HepG2 (cell line): ENCODE data around the gene CCDC85C. TPM values are rescaled to one million over a fixed set of nuclear protein-coding genes. Genes with fewer than 3 reads are reported as not detected.

Experiments used
- BRD4 ChIP-seq: sonication (generic); formaldehyde crosslinking; IDR thresholded peaks from 2 replicates; pipeline ENCODE4 v1.4.0; 2020; ENCODE audit warnings: missing genetic modification reagents
- CREB1 ChIP-seq, 2 experiments: fragments of 450-650 bp in 1 of 2; IDR thresholded peaks; 2 replicates each; pipeline ENCODE4 v1.6.1; 2016 to 2017; ENCODE audit warnings: control low read depth in 1 of 2, mild to moderate bottlenecking in 1 of 2, missing compliant biosample characterization in 1 of 2, missing genetic modification characterization in 1 of 2
- DRAP1 ChIP-seq: IDR thresholded peaks from 2 replicates; pipeline ENCODE4 v1.6.1; 2016; ENCODE audit warnings: missing genetic modification reagents, missing compliant biosample characterization
- FOXJ3 ChIP-seq: sonication (generic); formaldehyde crosslinking; IDR thresholded peaks from 2 replicates; pipeline ENCODE4 v1.4.0; 2020; ENCODE audit warnings: missing genetic modification reagents, mild to moderate bottlenecking, borderline replicate concordance
- HDAC1 ChIP-seq: sonication (generic); formaldehyde crosslinking; IDR thresholded peaks from 2 replicates; pipeline ENCODE4 v1.5.1; 2020; ENCODE audit warnings: mild to moderate bottlenecking, missing genetic modification reagents
- HOXA3 ChIP-seq: sonication (generic); formaldehyde crosslinking; IDR thresholded peaks from 2 replicates; pipeline ENCODE4 v1.5.0; 2020; ENCODE audit warnings: missing genetic modification reagents
- KLF13 ChIP-seq: sonication (generic); formaldehyde crosslinking; IDR thresholded peaks from 2 replicates; pipeline ENCODE4 v1.4.0; 2020; ENCODE audit warnings: mild to moderate bottlenecking, missing genetic modification reagents
- MATR3 ChIP-seq: sonication (generic); formaldehyde crosslinking; IDR thresholded peaks from 2 replicates; pipeline ENCODE4 v1.4.0; 2020; ENCODE audit warnings: missing genetic modification reagents
- MXD4 ChIP-seq: IDR thresholded peaks from 2 replicates; pipeline ENCODE4 v1.6.1; 2016; ENCODE audit warnings: mild to moderate bottlenecking, missing biosample characterization, missing genetic modification reagents
- MYC ChIP-seq: sonication (generic); formaldehyde crosslinking; IDR thresholded peaks from 2 replicates; pipeline ENCODE4 v1.9.0; 2021; ENCODE audit warnings: missing genetic modification reagents, borderline replicate concordance
- NCOA5 ChIP-seq: sonication (generic); formaldehyde crosslinking; IDR thresholded peaks from 2 replicates; pipeline ENCODE4 v1.4.0; 2020; ENCODE audit warnings: missing genetic modification reagents
- POLR2AphosphoS2 ChIP-seq: IDR thresholded peaks from 2 replicates; pipeline ENCODE4 v1.6.1; 2011; ENCODE audit warnings: low read depth, low read length, improper control_type of control experiment
- POLR2AphosphoS5 ChIP-seq: IDR thresholded peaks from 2 replicates; pipeline ENCODE4 v1.6.1; 2012; ENCODE audit warnings: low read depth, low read length
- SOX13 ChIP-seq, 3 experiments: fragments of 450-650 bp in 1 of 3; sonication (generic) in 1 of 3; formaldehyde crosslinking in 1 of 3; IDR thresholded peaks in 2 of 3; conservative IDR thresholded peaks in 1 of 3; 2 replicates each; pipeline versions ENCODE4 v1.5.0 to v1.6.1; 2016 to 2020; ENCODE audit warnings: antibody characterized with exemption in 1 of 3, mild to moderate bottlenecking in 1 of 3, missing compliant biosample characterization in 1 of 3, missing genetic modification reagents in 1 of 3, moderate library complexity in 1 of 3
- SOX5 ChIP-seq: IDR thresholded peaks from 2 replicates; pipeline ENCODE4 v1.6.1; 2016; ENCODE audit warnings: borderline replicate concordance
- SP5 ChIP-seq: IDR thresholded peaks from 2 replicates; pipeline ENCODE4 v1.6.1; 2016; ENCODE audit warnings: low read depth, borderline replicate concordance
- THAP9 ChIP-seq: sonication (generic); formaldehyde crosslinking; IDR thresholded peaks from 2 replicates; pipeline ENCODE4; 2020; ENCODE audit warnings: missing genetic modification reagents, mild to moderate bottlenecking, borderline replicate concordance
- TRAFD1 ChIP-seq: sonication (generic); formaldehyde crosslinking; IDR thresholded peaks from 2 replicates; pipeline ENCODE4 v1.5.1; 2020; ENCODE audit warnings: missing genetic modification reagents, mild to moderate bottlenecking, borderline replicate concordance
- ZMYM2 ChIP-seq: sonication (generic); formaldehyde crosslinking; IDR thresholded peaks from 2 replicates; pipeline ENCODE4 v1.8.0; 2022; ENCODE audit warnings: mild to moderate bottlenecking, missing genetic modification reagents
- ZNF274 ChIP-seq: sonication (generic); formaldehyde crosslinking; IDR thresholded peaks from 2 replicates; pipeline ENCODE4 v1.5.1; 2020; ENCODE audit warnings: mild to moderate bottlenecking, missing genetic modification reagents
- ZNF510 ChIP-seq: sonication (generic); formaldehyde crosslinking; IDR thresholded peaks from 2 replicates; pipeline ENCODE4 v1.4.0; 2020; ENCODE audit warnings: low read depth, mild to moderate bottlenecking, missing genetic modification reagents
- ZNF607 ChIP-seq: sonication (generic); formaldehyde crosslinking; IDR thresholded peaks from 2 replicates; pipeline ENCODE4 v1.5.1; 2020; ENCODE audit warnings: missing genetic modification reagents, mild to moderate bottlenecking, borderline replicate concordance
- ZNF710 ChIP-seq: sonication (generic); formaldehyde crosslinking; IDR thresholded peaks from 2 replicates; pipeline ENCODE4 v1.5.0; 2020; ENCODE audit warnings: mild to moderate bottlenecking, missing genetic modification reagents, borderline replicate concordance
- ZNF792 ChIP-seq: IDR thresholded peaks from 2 replicates; pipeline ENCODE4 v1.6.1; 2016
- polyA plus RNA-seq, 8 experiments: library from polyadenylated mRNA; depleted of rRNA in 3 of 8; stranded (reverse) in 7 of 8; unstranded in 1 of 8; fragments of >200 nt; fragmentation: Illumina TruSeq in 4 of 8; extraction: Trizol in 4 of 8; gene quantifications; 2 replicates each; pipeline versions ENCODE4 v1.2.1 to v1.2.3, GENCODE V29; 2011 to 2016; ENCODE audit warnings: low read depth in 4 of 8, missing spikeins in 1 of 8, mixed read lengths in 1 of 8; ENCODE audit not compliant: insufficient read depth in 1 of 8
- total RNA-seq, 5 experiments: library from RNA; depleted of rRNA; stranded (reverse); fragments of >200 nt; fragmentation: Illumina TruSeq; extraction: Trizol; gene quantifications; 2 replicates each; pipeline ENCODE4 v1.2.3, GENCODE V29; 2016; ENCODE audit warnings: low read depth in 1 of 5

Gene CCDC85C
- total and polyA plus RNA-seq, 2 of the 13 experiments (the other 11 are each of a cell fraction or from before 2014, with no cell fraction given), result 18.8 to 43.8 TPM

GRCh38 chr14:99601361-99601831 lies 2.6 kb downstream of the CCDC85C start (continued):
- TF ChIP-seq ZNF607 (CRISPR knock-in tag) (no peak), SOX5 (CRISPR knock-in tag) (no peak), ZNF792 (CRISPR knock-in tag) (no peak), TRAFD1 (CRISPR knock-in tag) (no peak), HOXA3 (CRISPR knock-in tag) (peak; percentile 47; the same call in 1 of the 2 replicates), BRD4 (no peak), MXD4 (CRISPR knock-in tag) (no peak), DRAP1 (CRISPR knock-in tag) (no peak), SP5 (CRISPR knock-in tag) (no peak), NCOA5 (CRISPR knock-in tag) (no peak), FOXJ3 (CRISPR knock-in tag) (no peak), POLR2AphosphoS2 (no peak), MATR3 (no peak), ZNF274 (CRISPR knock-in tag) (no peak), KLF13 (CRISPR knock-in tag) (no peak), HDAC1 (0 out of 2 replicates have a peak, but pooled peaks have one; percentile 5), ZNF510 (CRISPR knock-in tag) (no peak), THAP9 (CRISPR knock-in tag) (no peak), ZNF710 (CRISPR knock-in tag) (no peak), CREB1 (IDR thresholded peaks at IDR 0.05) (peak; percentile 38; the same call in 1 of the 2 replicates), CREB1 (CRISPR knock-in tag; IDR thresholded peaks at IDR 0.05) (no peak), ZMYM2 (CRISPR knock-in tag) (no peak), SOX13 (IDR thresholded peaks at IDR 0.05) (no peak), SOX13 (CRISPR knock-in tag; conservative IDR thresholded peaks at IDR 0.05 in 1 of 2, IDR thresholded peaks at IDR 0.05 in 1 of 2) (peak in 1 of 2 experiments; percentile 32; a peak in 1 of 4 replicates), MYC (CRISPR knock-in tag) (peak; percentile 43; the same call in 1 of the 2 replicates), POLR2AphosphoS5 (peak; percentile 24; the same call in 1 of the 2 replicates)
